Endothelial cell of umbilical vein (primary cell): ENCODE results near the gene STK24. TPM values are rescaled to one million over a fixed set of nuclear protein-coding genes. Genes with fewer than 3 reads are reported as not detected.
"Not testable (repeated sequence)": the region's sequence is repeated elsewhere in the genome, so short reads cannot be mapped to it uniquely, and the experiment has no call there.

Experiments used
- BruUV-seq: library from RNA; stranded (reverse); fragments of 400-500 nt; replicated peaks from 2 replicates; lab custom pipeline; 2021; lab: Mats Ljungman, UMichigan
- CTCF ChIA-PET: fragments of 300-600, 350-600 bp; sonication (Branson Sonifier 250); formaldehyde crosslinking; loops from one replicate; lab custom pipeline; 2021; ENCODE audit warnings: antibody characterized with exemption, inconsistent platforms; lab: Charles Lee
- POLR2A ChIA-PET: fragments of 300-600, 350-600 bp; sonication (Branson Sonifier 250); formaldehyde crosslinking; loops from one replicate; lab custom pipeline; 2021; ENCODE audit warnings: antibody characterized with exemption, inconsistent platforms; lab: Charles Lee
- DNase-seq: peaks from one replicate; pipeline ENCODE4 v3.0.0-alpha.2; 2011; ENCODE audit warnings: low read depth, low spot score
- FAIRE-seq: peaks from 2 replicates; lab custom pipeline; 2011; peaks lifted over from hg19 to GRCh38; lab: Jason Lieb, UNC
- H2AFZ ChIP-seq: 2 replicates; pipeline ENCODE4 v1.6.0; 2012; ENCODE audit warnings: low read depth, low read length, control low read depth, inconsistent platforms
- H3K27ac ChIP-seq: 2 replicates; pipeline ENCODE4 v1.5.1; 2011; ENCODE audit warnings: low read depth, mild to moderate bottlenecking, control low read depth, low read length, moderate library complexity; ENCODE audit not compliant: insufficient read depth
- H3K27me3 ChIP-seq, 2 experiments: 2 replicates each; pipeline versions ENCODE4 v1.6.0 to v1.6.1; 2011; ENCODE audit warnings: low read length in 2 of 2, mixed read lengths in 1 of 2; ENCODE audit not compliant: control insufficient read depth in 2 of 2, insufficient read depth in 2 of 2
- H3K36me3 ChIP-seq, 2 experiments: 2 replicates in 1 of 2; 3 replicates in 1 of 2; pipeline ENCODE4 v1.5.1; 2011; ENCODE audit warnings: low read length in 2 of 2, mild to moderate bottlenecking in 1 of 2, moderate library complexity in 1 of 2; ENCODE audit not compliant: control insufficient read depth in 2 of 2, insufficient read depth in 2 of 2; ENCODE audit errors: extremely low read depth in 1 of 2
- H3K4me1 ChIP-seq: 3 replicates; pipeline ENCODE4 v1.5.1; 2011; ENCODE audit warnings: mild to moderate bottlenecking, low read length; ENCODE audit not compliant: control insufficient read depth, insufficient read depth; ENCODE audit errors: extremely low read depth
- H3K4me2 ChIP-seq: 2 replicates; pipeline ENCODE4 v1.6.1; 2011; ENCODE audit warnings: low read length, control low read depth, mixed read lengths; ENCODE audit not compliant: insufficient read depth
- H3K4me3 ChIP-seq, 3 experiments: fragments of 200-600 bp in 1 of 3; sonication (generic), shearing (Covaris generic) in 1 of 3; replicated peaks in 1 of 3; 2 replicates each; pipeline ENCODE4 v1.5.1; 2011 to 2016; ENCODE audit warnings: control low read depth in 3 of 3, low read length in 3 of 3, mild to moderate bottlenecking in 2 of 3, inconsistent platforms in 1 of 3, low read depth in 1 of 3, moderate library complexity in 1 of 3; ENCODE audit not compliant: insufficient read depth in 1 of 3
- H3K79me2 ChIP-seq: 2 replicates; pipeline ENCODE4 v1.6.0; 2012; ENCODE audit warnings: low read length, inconsistent platforms; ENCODE audit not compliant: control insufficient read depth, insufficient read depth
- H3K9ac ChIP-seq: replicated peaks from 2 replicates; pipeline ENCODE3; 2011; ENCODE audit warnings: low read length, control low read depth; ENCODE audit not compliant: insufficient read depth; ENCODE audit errors: extremely low read depth
- H3K9me1 ChIP-seq: replicated peaks from 3 replicates; pipeline ENCODE4 v1.6.0; 2011; ENCODE audit warnings: mild to moderate bottlenecking, low read length; ENCODE audit not compliant: control insufficient read depth, insufficient read depth; ENCODE audit errors: extremely low read depth
- H3K9me3 ChIP-seq: replicated peaks from 2 replicates; pipeline ENCODE4 v1.5.1; 2012; ENCODE audit warnings: low read length, inconsistent platforms; ENCODE audit not compliant: control insufficient read depth, insufficient read depth
- H4K20me1 ChIP-seq: replicated peaks from 2 replicates; pipeline ENCODE3; 2011; ENCODE audit warnings: mild to moderate bottlenecking, low read length; ENCODE audit not compliant: control insufficient read depth, insufficient read depth; ENCODE audit errors: extremely low read depth
- EZH2 ChIP-seq: IDR thresholded peaks from 2 replicates; pipeline ENCODE4 v1.6.1; 2012; ENCODE audit warnings: borderline replicate concordance, low read depth, mild to moderate bottlenecking, moderate library complexity, low read length, inconsistent platforms; ENCODE audit not compliant: severe bottlenecking
- FOS ChIP-seq: IDR thresholded peaks from 2 replicates; pipeline ENCODE4 v1.6.1; 2011; ENCODE audit warnings: mild to moderate bottlenecking, low read length, moderate library complexity, borderline replicate concordance; ENCODE audit not compliant: insufficient read depth
- GATA2 ChIP-seq: IDR thresholded peaks from 2 replicates; pipeline ENCODE4 v1.7.0; 2011; ENCODE audit warnings: low read depth, mild to moderate bottlenecking, moderate library complexity, mixed read lengths, low read length; ENCODE audit not compliant: insufficient read length, insufficient read depth
- JUN ChIP-seq: IDR thresholded peaks from 2 replicates; pipeline ENCODE4 v1.6.1; 2011; ENCODE audit warnings: borderline replicate concordance, low read depth; ENCODE audit not compliant: insufficient read length, insufficient read depth
- MYC ChIP-seq: IDR thresholded peaks from one replicate; pipeline ENCODE4 v1.6.1; 2011; ENCODE audit warnings: mild to moderate bottlenecking, low read depth, low read length
- POLR2A ChIP-seq: IDR thresholded peaks from 2 replicates; pipeline ENCODE4 v1.6.1; 2012; ENCODE audit warnings: low read depth, mild to moderate bottlenecking, control low read depth, low read length
- POLR2AphosphoS5 ChIP-seq: IDR thresholded peaks from 2 replicates; pipeline ENCODE4 v1.6.1; 2012; ENCODE audit warnings: low read depth, mild to moderate bottlenecking, control low read depth, low read length, moderate library complexity; ENCODE audit not compliant: insufficient read depth
- dilution Hi-C: fragments of 300-500 bp; cut with MboI; formaldehyde crosslinking; loops from one replicate; pipeline ENCODE4 v1.15.0; 2019; ENCODE audit warnings: low sequenced_read_pairs; ENCODE audit not compliant: extremely low pct_ligation_motif_present
- intact Hi-C: fragments of 100-400 bp; cut with micrococcal nuclease; formaldehyde crosslinking; loops from one replicate; pipeline ENCODE4 v1.10.0; 2022
- polyA plus RNA-seq, 4 experiments: library from polyadenylated mRNA; depleted of rRNA in 3 of 4; stranded (reverse) in 3 of 4; unstranded in 1 of 4; fragments of >200 nt; gene quantifications; 2 replicates each; pipeline versions ENCODE4 v1.2.1 to v1.2.3, GENCODE V29; 2011 to 2012; ENCODE audit warnings: missing spikeins in 1 of 4
- total RNA-seq: library from RNA; stranded (reverse); gene quantifications from 2 replicates; pipeline ENCODE4 v1.2.3, GENCODE V29; 2021
- TF ChIP-seq, protein P1 (sequence below), 2 donors: IDR thresholded peaks; 1 replicate in 1 of 2; 2 replicates in 1 of 2; pipeline ENCODE4 v1.5.1; 2011; ENCODE audit warnings: low read length in 2 of 2, mild to moderate bottlenecking in 2 of 2, moderate library complexity in 2 of 2, control low read depth in 1 of 2, inconsistent platforms in 1 of 2, low read depth in 1 of 2; ENCODE audit not compliant: insufficient read depth in 1 of 2; ENCODE audit errors: extremely low read depth in 1 of 2
- TF ChIP-seq, protein P2 (sequence below): IDR thresholded peaks from 2 replicates; pipeline ENCODE4 v1.6.1; 2011; ENCODE audit not compliant: insufficient read depth, insufficient read length

STK24 gene
- total and polyA plus RNA-seq, 2 donors (not counting 3 experiments of a cell fraction or from before 2014, with no cell fraction given): 43.3 to 100 TPM

DNA sequence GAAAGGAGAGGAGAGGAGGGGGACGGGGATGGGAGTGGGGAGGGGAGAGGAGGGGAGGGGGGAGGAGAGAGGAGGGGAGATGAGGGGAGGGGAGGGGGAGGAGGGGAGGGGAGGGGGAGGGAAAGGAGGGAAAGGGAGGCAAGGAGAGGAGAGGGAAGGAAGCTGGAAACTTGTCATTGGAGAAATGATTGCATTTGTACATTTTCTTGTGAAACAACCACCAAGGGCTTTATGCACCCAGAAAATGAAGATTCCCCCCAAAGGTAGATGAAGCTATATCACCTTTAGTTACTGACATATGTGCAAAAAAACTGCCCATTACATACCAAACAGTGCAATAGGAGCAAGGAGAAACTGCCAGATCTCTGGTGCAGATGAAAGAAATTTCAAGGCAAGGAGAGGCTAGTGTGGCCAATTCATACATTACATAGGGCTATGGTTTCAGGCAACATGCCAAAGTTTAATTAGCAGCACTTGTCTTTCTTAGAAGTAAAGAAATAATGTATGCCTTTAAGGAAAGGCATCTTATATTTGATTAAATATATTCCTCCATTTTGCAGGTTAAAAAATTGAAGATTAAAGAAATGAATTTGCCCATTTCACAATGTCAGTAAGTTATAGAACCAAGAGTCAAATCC is 49.5 kb upstream of the STK24 start:
- BruUV-seq: no TSS peak
- intact Hi-C loops (no loop called here), dilution Hi-C loops (no loop called here)
- H3K9ac ChIP-seq: no peak overlapping the region
- no peak overlapping the region for H3K4me2 ChIP-seq
- no peak for DNase-seq
- H3K27ac ChIP-seq: no peak overlapping the region
- H3K4me3 ChIP-seq: no peak overlapping the region
- TF ChIP-seq, protein P1, sequence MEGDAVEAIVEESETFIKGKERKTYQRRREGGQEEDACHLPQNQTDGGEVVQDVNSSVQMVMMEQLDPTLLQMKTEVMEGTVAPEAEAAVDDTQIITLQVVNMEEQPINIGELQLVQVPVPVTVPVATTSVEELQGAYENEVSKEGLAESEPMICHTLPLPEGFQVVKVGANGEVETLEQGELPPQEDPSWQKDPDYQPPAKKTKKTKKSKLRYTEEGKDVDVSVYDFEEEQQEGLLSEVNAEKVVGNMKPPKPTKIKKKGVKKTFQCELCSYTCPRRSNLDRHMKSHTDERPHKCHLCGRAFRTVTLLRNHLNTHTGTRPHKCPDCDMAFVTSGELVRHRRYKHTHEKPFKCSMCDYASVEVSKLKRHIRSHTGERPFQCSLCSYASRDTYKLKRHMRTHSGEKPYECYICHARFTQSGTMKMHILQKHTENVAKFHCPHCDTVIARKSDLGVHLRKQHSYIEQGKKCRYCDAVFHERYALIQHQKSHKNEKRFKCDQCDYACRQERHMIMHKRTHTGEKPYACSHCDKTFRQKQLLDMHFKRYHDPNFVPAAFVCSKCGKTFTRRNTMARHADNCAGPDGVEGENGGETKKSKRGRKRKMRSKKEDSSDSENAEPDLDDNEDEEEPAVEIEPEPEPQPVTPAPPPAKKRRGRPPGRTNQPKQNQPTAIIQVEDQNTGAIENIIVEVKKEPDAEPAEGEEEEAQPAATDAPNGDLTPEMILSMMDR (IDR thresholded peaks at IDR 0.05; ENCODE audit: extremely low read depth in 1 of 2, insufficient read depth in 1 of 2, low read depth in 1 of 2, low read length in 2 of 2): no peak
- TF ChIP-seq GATA2 (no peak), POLR2AphosphoS5 (no peak), EZH2 (no peak), POLR2A (no peak), MYC (no peak), FOS (no peak), JUN (no peak)
- TF ChIP-seq, protein P2, sequence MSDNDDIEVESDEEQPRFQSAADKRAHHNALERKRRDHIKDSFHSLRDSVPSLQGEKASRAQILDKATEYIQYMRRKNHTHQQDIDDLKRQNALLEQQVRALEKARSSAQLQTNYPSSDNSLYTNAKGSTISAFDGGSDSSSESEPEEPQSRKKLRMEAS: no peak
- H3K4me1 ChIP-seq: no peaks in the 10 kb centered on the region
- no peaks in the 10 kb centered on the region for H3K79me2 ChIP-seq
- H3K9me1 ChIP-seq: no peaks in the 10 kb centered on the region
- ChIA-PET POLR2A (no interaction called here), CTCF (interaction anchor here (1.7 kb wide), 1 partner anchor 27 kb away, joined by 3 read pairs; no protein-coding TSS in a partner anchor)
- H2AFZ ChIP-seq: no peak overlapping the region
- H4K20me1 ChIP-seq: no peaks in the 10 kb centered on the region
- no peaks in the 10 kb centered on the region for H3K9me3 ChIP-seq
- FAIRE-seq: no peak
- H3K36me3 ChIP-seq: no peaks in the 10 kb centered on the region
- H3K27me3 ChIP-seq: no peaks in the 10 kb centered on the region

DNA sequence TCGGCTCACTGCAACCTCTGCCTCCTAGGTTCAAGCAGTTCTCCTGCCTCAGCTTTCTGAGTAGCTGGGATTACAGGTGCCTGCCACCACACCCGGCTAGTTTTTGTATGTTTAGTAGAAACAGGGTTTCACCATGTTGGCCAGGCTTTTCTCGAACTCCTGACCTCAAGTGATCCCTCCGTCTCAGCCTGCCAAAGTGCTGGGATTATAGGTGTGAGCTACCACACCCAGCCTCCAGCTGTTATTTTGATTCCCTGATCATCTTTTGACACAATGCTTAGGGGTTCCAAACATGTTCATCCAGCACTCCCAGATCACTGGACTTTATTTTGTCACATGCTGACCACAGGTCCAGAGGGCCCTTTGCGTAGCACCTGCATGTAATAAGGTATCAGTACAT is 47.7 kb upstream of the STK24 start:
- H3K27ac ChIP-seq, H3K4me1 ChIP-seq, H4K20me1 ChIP-seq, H3K4me3 ChIP-seq, H3K9me1 ChIP-seq, H3K9ac ChIP-seq, dilution Hi-C loops, DNase-seq, POLR2A ChIA-PET, FAIRE-seq, H3K4me2 ChIP-seq, H3K36me3 ChIP-seq, BruUV-seq, H3K79me2 ChIP-seq, H2AFZ ChIP-seq, intact Hi-C loops, H3K9me3 ChIP-seq, H3K27me3 ChIP-seq: not testable (repeated sequence)
- CTCF ChIA-PET: interaction anchor here (1.2 kb wide), 1 partner anchor 49 kb away, joined by 3 read pairs; no protein-coding TSS in a partner anchor
